ENCODE results near the gene FUT4.
"Not testable (repeated sequence)": the region's sequence is repeated elsewhere in the genome, so short reads cannot be mapped to it uniquely, and the experiment has no call there.

FUT4 gene

GRCh38 chr11:94558468-94558867, 14.7 kb downstream of the FUT4 start:
- H3K4me3 ChIP-seq (ENCODE audit: low read length), result no peak overlapping the region
- H3K9me3 ChIP-seq (ENCODE audit: control insufficient read depth, low read length), result no peaks in the 10 kb centered on the region
- H3K9ac ChIP-seq (ENCODE audit: low read length), result no peak overlapping the region
- H3K27me3 ChIP-seq (ENCODE audit: control insufficient read depth, insufficient read depth, low read length), result no peaks in the 10 kb centered on the region
- peaks cover 19% of the 10 kb centered on the region for H3K4me1 ChIP-seq (ENCODE audit: control insufficient read depth, insufficient read depth, low read length)
- no peaks in the 10 kb centered on the region for H3K36me3 ChIP-seq (ENCODE audit: control insufficient read depth, insufficient read depth, low read length)

- H3K9me3 ChIP-seq (ENCODE audit: control insufficient read depth, low read length), result no peaks in the 10 kb centered on the region
- H3K9ac ChIP-seq (ENCODE audit: low read length), result no peak overlapping the region
- H3K27me3 ChIP-seq (ENCODE audit: control insufficient read depth, insufficient read depth, low read length), result no peaks in the 10 kb centered on the region
- H3K4me1 ChIP-seq (ENCODE audit: control insufficient read depth, insufficient read depth, low read length), result peaks cover 22% of the 10 kb centered on the region
- H3K36me3 ChIP-seq (ENCODE audit: control insufficient read depth, insufficient read depth, low read length), result no peaks in the 10 kb centered on the region
- no peak overlapping the region for H3K4me3 ChIP-seq (ENCODE audit: low read length)
Measured at GRCh38 chr11:94558932-94559331, 15.2 kb downstream of the FUT4 start.

- H3K36me3 ChIP-seq (ENCODE audit: control insufficient read depth, insufficient read depth, low read length), result no peaks in the 10 kb centered on the region
- no peak overlapping the region for H3K9ac ChIP-seq (ENCODE audit: low read length)
- H3K4me3 ChIP-seq (ENCODE audit: low read length), result no peak overlapping the region
- no peaks in the 10 kb centered on the region for H3K27me3 ChIP-seq (ENCODE audit: control insufficient read depth, insufficient read depth, low read length)
- H3K9me3 ChIP-seq (ENCODE audit: control insufficient read depth, low read length), result no peaks in the 10 kb centered on the region
- peaks cover 17% of the 10 kb centered on the region for H3K4me1 ChIP-seq (ENCODE audit: control insufficient read depth, insufficient read depth, low read length)
Measured at GRCh38 chr11:94559361-94559760, 15.6 kb downstream of the FUT4 start.

- H3K36me3 ChIP-seq (ENCODE audit: control insufficient read depth, insufficient read depth, low read length), result no peaks in the 10 kb centered on the region
- no peaks in the 10 kb centered on the region for H3K9me3 ChIP-seq (ENCODE audit: control insufficient read depth, low read length)
- peaks cover 13% of the 10 kb centered on the region for H3K4me1 ChIP-seq (ENCODE audit: control insufficient read depth, insufficient read depth, low read length)
- H3K4me3 ChIP-seq (ENCODE audit: low read length), result no peak overlapping the region
- H3K9ac ChIP-seq (ENCODE audit: low read length), result no peak overlapping the region
- no peaks in the 10 kb centered on the region for H3K27me3 ChIP-seq (ENCODE audit: control insufficient read depth, insufficient read depth, low read length)
Measured at GRCh38 chr11:94560834-94561233, 17.1 kb downstream of the FUT4 start.

GRCh38 chr11:94563176-94563847, 19.6 kb downstream of the FUT4 start:
- Histone ChIP-seq H3K9ac (ENCODE audit: low read length) (no peak overlapping the region), H3K36me3 (ENCODE audit: control insufficient read depth, insufficient read depth, low read length) (no peaks in the 10 kb centered on the region), H3K4me1 (ENCODE audit: control insufficient read depth, insufficient read depth, low read length) (peaks cover 13% of the 10 kb centered on the region), H3K9me3 (ENCODE audit: control insufficient read depth, low read length) (no peaks in the 10 kb centered on the region), H3K27me3 (ENCODE audit: control insufficient read depth, insufficient read depth, low read length) (no peaks in the 10 kb centered on the region), H3K4me3 (ENCODE audit: low read length) (no peak overlapping the region)

- no peaks in the 10 kb centered on the region for H3K27me3 ChIP-seq (ENCODE audit: control insufficient read depth, insufficient read depth, low read length)
Measured at GRCh38 chr11:94563848-94564467, 20.2 kb downstream of the FUT4 start.

GRCh38 chr11:94567181-94567670, 23.5 kb downstream of the FUT4 start, which contains the start of gene PIWIL4:
PIWIL4 (plus strand) TSS chr11:94567368; CDS start chr11:94567519, 151 bp downstream.
- no peak within 1 kb of the TSS for H3K4me3 ChIP-seq (ENCODE audit: low read length)
- H3K9me3 ChIP-seq (ENCODE audit: control insufficient read depth, low read length), result no peaks in the 10 kb centered on the region
- H3K9ac ChIP-seq (ENCODE audit: low read length), result no peak within 1 kb of the TSS
- no peaks in the 10 kb centered on the region for H3K27me3 ChIP-seq (ENCODE audit: control insufficient read depth, insufficient read depth, low read length)
- H3K4me1 ChIP-seq (ENCODE audit: control insufficient read depth, insufficient read depth, low read length), result peaks cover 4% of the 10 kb centered on the region
- no peaks in the 10 kb centered on the region for H3K36me3 ChIP-seq (ENCODE audit: control insufficient read depth, insufficient read depth, low read length)

More at GRCh38 chr11:94563848-94564467, 20.2 kb downstream of the FUT4 start:
- Histone ChIP-seq H3K9me3 (ENCODE audit: control insufficient read depth, low read length) (no peaks in the 10 kb centered on the region), H3K4me1 (ENCODE audit: control insufficient read depth, insufficient read depth, low read length) (peaks cover 13% of the 10 kb centered on the region), H3K9ac (ENCODE audit: low read length) (no peak overlapping the region), H3K4me3 (ENCODE audit: low read length) (no peak overlapping the region), H3K36me3 (ENCODE audit: control insufficient read depth, insufficient read depth, low read length) (no peaks in the 10 kb centered on the region)

GRCh38 chr11:94568200-94568599, 24.5 kb downstream of the FUT4 start:
- no peaks in the 10 kb centered on the region for H3K36me3 ChIP-seq (ENCODE audit: control insufficient read depth, insufficient read depth, low read length)
- no peak overlapping the region for H3K9ac ChIP-seq (ENCODE audit: low read length)
- no peak overlapping the region for H3K4me3 ChIP-seq (ENCODE audit: low read length)
- H3K9me3 ChIP-seq (ENCODE audit: control insufficient read depth, low read length), result no peaks in the 10 kb centered on the region
- peaks cover 4% of the 10 kb centered on the region for H3K4me1 ChIP-seq (ENCODE audit: control insufficient read depth, insufficient read depth, low read length)
- no peaks in the 10 kb centered on the region for H3K27me3 ChIP-seq (ENCODE audit: control insufficient read depth, insufficient read depth, low read length)

- H3K9me3 ChIP-seq (ENCODE audit: control insufficient read depth, low read length), result no peaks in the 10 kb centered on the region
- H3K36me3 ChIP-seq (ENCODE audit: control insufficient read depth, insufficient read depth, low read length), result no peaks in the 10 kb centered on the region
- no peaks in the 10 kb centered on the region for H3K27me3 ChIP-seq (ENCODE audit: control insufficient read depth, insufficient read depth, low read length)
- peaks cover 2% of the 10 kb centered on the region for H3K4me1 ChIP-seq (ENCODE audit: control insufficient read depth, insufficient read depth, low read length)
- H3K9ac ChIP-seq (ENCODE audit: low read length), result no peak overlapping the region
- no peak overlapping the region for H3K4me3 ChIP-seq (ENCODE audit: low read length)
Measured at GRCh38 chr11:94568717-94569116, 25.0 kb downstream of the FUT4 start.

- not testable (repeated sequence) for H3K36me3 ChIP-seq (ENCODE audit: control insufficient read depth, insufficient read depth, low read length); H3K9me3 ChIP-seq (ENCODE audit: control insufficient read depth, low read length); H3K27me3 ChIP-seq (ENCODE audit: control insufficient read depth, insufficient read depth, low read length); H3K9ac ChIP-seq (ENCODE audit: low read length); H3K4me1 ChIP-seq (ENCODE audit: control insufficient read depth, insufficient read depth, low read length); H3K4me3 ChIP-seq (ENCODE audit: low read length)
Measured at GRCh38 chr11:94572975-94573374, 29.3 kb downstream of the FUT4 start.

GRCh38 chr11:94574193-94574961, 30.7 kb downstream of the FUT4 start:
- H3K27me3 ChIP-seq (ENCODE audit: control insufficient read depth, insufficient read depth, low read length), result no peaks in the 10 kb centered on the region
- H3K9me3 ChIP-seq (ENCODE audit: control insufficient read depth, low read length), result no peaks in the 10 kb centered on the region
- no peak overlapping the region for H3K9ac ChIP-seq (ENCODE audit: low read length)
- no peaks in the 10 kb centered on the region for H3K4me1 ChIP-seq (ENCODE audit: control insufficient read depth, insufficient read depth, low read length)
- H3K4me3 ChIP-seq (ENCODE audit: low read length), result no peak overlapping the region
- no peaks in the 10 kb centered on the region for H3K36me3 ChIP-seq (ENCODE audit: control insufficient read depth, insufficient read depth, low read length)

GRCh38 chr11:94576306-94576705, 32.6 kb downstream of the FUT4 start:
- H3K4me3 ChIP-seq (ENCODE audit: low read length), result no peak overlapping the region
- no peaks in the 10 kb centered on the region for H3K27me3 ChIP-seq (ENCODE audit: control insufficient read depth, insufficient read depth, low read length)
- no peaks in the 10 kb centered on the region for H3K36me3 ChIP-seq (ENCODE audit: control insufficient read depth, insufficient read depth, low read length)

More at GRCh38 chr11:94576306-94576705, 32.6 kb downstream of the FUT4 start:
- Histone ChIP-seq H3K4me1 (ENCODE audit: control insufficient read depth, insufficient read depth, low read length) (no peaks in the 10 kb centered on the region), H3K9me3 (ENCODE audit: control insufficient read depth, low read length) (no peaks in the 10 kb centered on the region), H3K9ac (ENCODE audit: low read length) (no peak overlapping the region)

Measured in mucosa of stomach (tissue), 1 donor.